ENCODE results near the gene PIP5K1B.

PIP5K1B gene

DNA sequence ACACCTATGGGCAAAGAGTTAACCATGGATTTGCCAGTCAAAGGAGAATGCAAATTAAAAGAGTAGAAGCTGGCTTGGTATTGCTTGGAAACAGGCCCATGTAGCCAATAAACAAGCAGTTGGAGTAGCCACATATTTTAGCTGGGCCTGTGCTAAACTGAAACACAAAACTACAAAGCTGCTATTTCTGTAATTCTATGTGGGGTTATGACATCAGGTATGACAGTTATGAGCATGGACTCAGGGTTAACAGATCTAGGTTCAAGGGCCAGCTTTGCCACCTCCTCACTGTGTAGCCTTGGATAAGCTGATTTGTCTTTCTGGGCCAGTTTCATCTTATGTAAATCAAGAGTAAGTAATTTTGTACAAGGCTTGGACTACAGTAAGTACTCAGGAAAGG lies 142.7 kb downstream of the PIP5K1B start:
- DNase-seq (ENCODE audit: extremely low read depth, low read depth) = no peak
- TF ChIP-seq, protein P1, sequence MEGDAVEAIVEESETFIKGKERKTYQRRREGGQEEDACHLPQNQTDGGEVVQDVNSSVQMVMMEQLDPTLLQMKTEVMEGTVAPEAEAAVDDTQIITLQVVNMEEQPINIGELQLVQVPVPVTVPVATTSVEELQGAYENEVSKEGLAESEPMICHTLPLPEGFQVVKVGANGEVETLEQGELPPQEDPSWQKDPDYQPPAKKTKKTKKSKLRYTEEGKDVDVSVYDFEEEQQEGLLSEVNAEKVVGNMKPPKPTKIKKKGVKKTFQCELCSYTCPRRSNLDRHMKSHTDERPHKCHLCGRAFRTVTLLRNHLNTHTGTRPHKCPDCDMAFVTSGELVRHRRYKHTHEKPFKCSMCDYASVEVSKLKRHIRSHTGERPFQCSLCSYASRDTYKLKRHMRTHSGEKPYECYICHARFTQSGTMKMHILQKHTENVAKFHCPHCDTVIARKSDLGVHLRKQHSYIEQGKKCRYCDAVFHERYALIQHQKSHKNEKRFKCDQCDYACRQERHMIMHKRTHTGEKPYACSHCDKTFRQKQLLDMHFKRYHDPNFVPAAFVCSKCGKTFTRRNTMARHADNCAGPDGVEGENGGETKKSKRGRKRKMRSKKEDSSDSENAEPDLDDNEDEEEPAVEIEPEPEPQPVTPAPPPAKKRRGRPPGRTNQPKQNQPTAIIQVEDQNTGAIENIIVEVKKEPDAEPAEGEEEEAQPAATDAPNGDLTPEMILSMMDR (IDR thresholded peaks at IDR 0.05; ENCODE audit: low read depth, low read length, missing control alignments) = no peak
- H3K4me3 ChIP-seq (replicated peaks; ENCODE audit: low read depth, low read length) = no peak overlapping the region

DNA sequence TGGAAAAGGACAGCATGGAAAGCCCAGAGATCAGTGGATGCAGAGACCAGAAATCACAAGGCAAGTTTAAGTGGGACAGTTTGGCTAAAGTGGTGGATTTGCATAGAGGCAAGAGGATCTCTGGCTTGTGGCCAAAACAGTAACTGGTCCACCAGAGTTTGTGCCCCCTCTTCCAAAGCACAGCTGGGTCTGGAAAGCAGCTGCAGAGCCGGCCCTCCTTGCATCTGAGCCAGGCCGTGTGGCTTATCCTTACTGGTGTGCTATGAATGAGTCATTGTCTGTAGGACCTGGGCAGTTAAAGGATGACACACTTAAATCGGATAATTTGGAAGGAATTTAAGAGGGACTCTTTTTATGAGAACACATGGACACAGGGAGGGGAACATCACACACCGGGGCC lies 146.6 kb downstream of the PIP5K1B start:
- no peak for DNase-seq (ENCODE audit: extremely low read depth, low read depth)
- no peak overlapping the region for H3K4me3 ChIP-seq (replicated peaks; ENCODE audit: low read depth, low read length)
- TF ChIP-seq, protein P1 (IDR thresholded peaks at IDR 0.05; ENCODE audit: low read depth, low read length, missing control alignments) = no peak

DNA sequence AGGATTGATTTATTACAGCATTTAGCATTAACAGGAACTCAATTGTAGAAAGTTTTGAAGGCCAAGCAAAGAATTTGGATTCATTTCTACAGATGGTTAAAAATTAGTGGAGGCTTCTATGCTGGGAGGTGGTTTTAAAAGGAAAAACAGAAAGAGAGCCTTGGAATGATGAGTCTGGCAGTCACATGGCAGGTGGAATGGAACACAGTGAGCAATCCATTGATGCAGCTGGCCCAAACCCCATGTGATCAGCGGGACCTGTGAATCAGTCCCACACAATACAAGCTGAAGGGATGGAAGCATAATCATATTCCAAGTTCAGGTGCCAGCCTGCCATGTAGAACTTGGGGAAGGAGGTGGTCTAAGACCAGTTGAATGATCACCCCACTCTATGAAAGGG lies 147.9 kb downstream of the PIP5K1B start:
- TF ChIP-seq, protein P1 (IDR thresholded peaks at IDR 0.05; ENCODE audit: low read depth, low read length, missing control alignments) = no peak
- DNase-seq (ENCODE audit: extremely low read depth, low read depth) = no peak
- no peak overlapping the region for H3K4me3 ChIP-seq (replicated peaks; ENCODE audit: low read depth, low read length)

DNA sequence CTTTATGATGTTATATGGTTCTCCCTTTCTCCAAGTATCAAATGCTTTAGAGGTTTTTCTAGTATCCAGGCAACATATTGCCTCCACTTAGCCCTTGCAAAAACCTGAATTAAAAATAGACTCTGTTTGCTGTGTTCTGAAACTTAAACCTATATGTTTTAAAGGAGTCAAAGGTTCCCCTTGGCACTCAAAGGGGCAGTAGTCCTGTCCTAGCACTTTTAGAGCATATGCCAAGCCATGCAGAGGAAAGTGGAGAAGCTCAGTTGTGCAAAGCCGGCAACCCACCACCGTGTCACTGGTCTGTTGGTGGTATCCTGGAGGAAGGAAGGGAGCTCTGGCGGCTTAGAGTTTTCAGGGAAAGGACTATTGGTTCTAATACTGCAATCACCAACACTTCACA lies 154.3 kb downstream of the PIP5K1B start:
- no peak for DNase-seq (ENCODE audit: extremely low read depth, low read depth)
- H3K4me3 ChIP-seq (replicated peaks; ENCODE audit: low read depth, low read length) = no peak overlapping the region
- TF ChIP-seq, protein P1 (IDR thresholded peaks at IDR 0.05; ENCODE audit: low read depth, low read length, missing control alignments) = no peak

DNA sequence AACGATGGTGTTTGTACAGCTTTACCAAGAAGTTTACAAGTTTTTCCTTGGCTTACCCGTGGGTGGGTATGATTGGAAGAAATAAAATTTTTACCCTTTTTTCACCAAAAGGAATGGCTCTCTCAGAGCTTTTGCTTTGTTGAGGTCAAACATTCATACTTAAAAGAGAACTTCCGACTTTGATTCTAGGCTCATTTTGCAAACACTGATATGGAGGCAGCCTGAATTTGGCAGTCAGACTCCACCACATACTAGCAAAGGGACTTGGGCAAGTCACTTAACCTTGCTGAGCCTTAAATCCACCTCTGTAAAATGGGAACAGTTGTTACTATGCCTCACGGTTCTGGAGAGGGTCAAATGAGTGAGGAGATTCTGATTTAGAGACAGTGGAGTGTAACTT lies 155.4 kb downstream of the PIP5K1B start:
- no peak overlapping the region for H3K4me3 ChIP-seq (replicated peaks; ENCODE audit: low read depth, low read length)
- DNase-seq (ENCODE audit: extremely low read depth, low read depth) = no peak
- TF ChIP-seq, protein P1 (IDR thresholded peaks at IDR 0.05; ENCODE audit: low read depth, low read length, missing control alignments) = no peak

DNA sequence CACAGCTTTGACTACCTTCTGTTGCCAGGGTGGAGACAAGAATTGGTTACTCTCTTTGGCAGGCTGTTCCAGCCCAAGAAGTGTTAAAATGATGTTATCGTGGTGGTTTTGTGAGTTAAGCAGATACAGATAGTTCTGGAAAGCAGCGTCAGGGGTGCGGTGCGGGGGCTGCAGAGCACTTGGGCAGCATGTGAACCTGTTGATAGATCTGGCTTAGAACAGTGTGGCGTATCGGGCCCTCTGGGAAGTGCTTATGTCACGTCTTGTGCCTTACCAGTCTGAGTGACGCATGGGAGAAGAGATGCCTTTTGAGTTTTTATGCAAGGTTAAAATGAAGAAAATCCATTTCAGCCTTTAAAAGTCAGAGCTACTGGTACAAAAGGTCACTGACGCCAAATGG lies 156.4 kb downstream of the PIP5K1B start:
- no peak overlapping the region for H3K4me3 ChIP-seq (replicated peaks; ENCODE audit: low read depth, low read length)
- DNase-seq (ENCODE audit: extremely low read depth, low read depth) = no peak
- TF ChIP-seq, protein P1 (IDR thresholded peaks at IDR 0.05; ENCODE audit: low read depth, low read length, missing control alignments) = no peak

DNA sequence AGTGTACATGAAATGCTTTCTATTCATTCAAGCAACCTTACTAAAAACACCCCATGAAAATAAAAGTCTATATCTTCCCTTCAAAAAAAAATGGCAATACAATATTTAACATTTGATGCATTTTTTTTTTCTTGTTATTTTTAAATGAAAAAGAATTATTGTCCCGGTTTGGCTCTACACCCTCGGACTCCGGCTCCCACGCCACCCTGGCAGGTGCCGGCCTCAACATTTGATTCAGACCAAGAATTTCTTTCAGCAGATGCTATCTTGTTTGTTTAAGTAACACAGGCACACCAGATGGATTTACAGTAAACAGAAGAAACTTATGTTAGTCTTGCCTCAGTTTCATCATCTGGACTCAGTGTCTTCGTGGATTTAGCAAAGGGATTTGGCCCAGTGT lies 162.0 kb downstream of the PIP5K1B start:
- H3K4me3 ChIP-seq (replicated peaks; ENCODE audit: low read depth, low read length) = no peak overlapping the region
- TF ChIP-seq, protein P1 (IDR thresholded peaks at IDR 0.05; ENCODE audit: low read depth, low read length, missing control alignments) = no peak
- no peak for DNase-seq (ENCODE audit: extremely low read depth, low read depth)

Measured in HFF-Myc (cell line).